Measurements from ENCODE around the gene TC2N.

Gene TC2N

GRCh38 chr14:91886961-91887360, 19.6 kb upstream of the TC2N start:
- Histone ChIP-seq H3K27ac (ENCODE audit: low read length) (no peak overlapping the region), H2AFZ (ENCODE audit: low read length) (no peak overlapping the region), H4K20me1 (ENCODE audit: insufficient read depth, low read length) (no peaks in the 10 kb centered on the region), H3K9me2 (replicated peaks; ENCODE audit: insufficient read depth, low read length) (no peaks in the 10 kb centered on the region), H3K4me2 (ENCODE audit: low read depth, low read length) (no peak overlapping the region), H3K4me1 (ENCODE audit: low read length) (no peaks in the 10 kb centered on the region), H3K9me3 (replicated peaks; ENCODE audit: insufficient read depth, low read length) (no peaks in the 10 kb centered on the region), H3K36me3 (replicated peaks; ENCODE audit: insufficient read depth, low read length) (no peaks in the 10 kb centered on the region), H3F3A (ENCODE audit: insufficient read depth, low read length) (no peaks in the 10 kb centered on the region), H3K79me2 (ENCODE audit: low read length) (no peaks in the 10 kb centered on the region), H3K4me3 (ENCODE audit: low read length) (no peak overlapping the region), H3K27me3 (replicated peaks; ENCODE audit: insufficient read depth, low read length) (no peaks in the 10 kb centered on the region), H3K9ac (ENCODE audit: low read length) (no peak overlapping the region)
- TF ChIP-seq CTCF (IDR thresholded peaks at IDR 0.05; ENCODE audit: low read length) (no peak), EZH2 (optimal IDR thresholded peaks at IDR 0.05; ENCODE audit: low read depth, low read length) (no peak), EZH2phosphoT487 (IDR thresholded peaks at IDR 0.05; ENCODE audit: low read length) (no peak)
- DNase-seq: no peak

- DNase-seq: no peak
- no peaks in the 10 kb centered on the region for H3K27me3 ChIP-seq (replicated peaks; ENCODE audit: insufficient read depth, low read length)
- H3K79me2 ChIP-seq (ENCODE audit: low read length): no peaks in the 10 kb centered on the region
- no peaks in the 10 kb centered on the region for H3K36me3 ChIP-seq (replicated peaks; ENCODE audit: insufficient read depth, low read length)
- H3K9me3 ChIP-seq (replicated peaks; ENCODE audit: insufficient read depth, low read length): no peaks in the 10 kb centered on the region
- H3K4me1 ChIP-seq (ENCODE audit: low read length): no peaks in the 10 kb centered on the region
- H3K9ac ChIP-seq (ENCODE audit: low read length): no peak overlapping the region
- no peaks in the 10 kb centered on the region for H4K20me1 ChIP-seq (ENCODE audit: insufficient read depth, low read length)
- TF ChIP-seq CTCF (IDR thresholded peaks at IDR 0.05; ENCODE audit: low read length) (no peak), EZH2 (optimal IDR thresholded peaks at IDR 0.05; ENCODE audit: low read depth, low read length) (no peak), EZH2phosphoT487 (IDR thresholded peaks at IDR 0.05; ENCODE audit: low read length) (no peak)
- H2AFZ ChIP-seq (ENCODE audit: low read length): no peak overlapping the region
- no peaks in the 10 kb centered on the region for H3F3A ChIP-seq (ENCODE audit: insufficient read depth, low read length)
- no peak overlapping the region for H3K27ac ChIP-seq (ENCODE audit: low read length)
- no peak overlapping the region for H3K4me3 ChIP-seq (ENCODE audit: low read length)
- H3K4me2 ChIP-seq (ENCODE audit: low read depth, low read length): no peak overlapping the region
- no peaks in the 10 kb centered on the region for H3K9me2 ChIP-seq (replicated peaks; ENCODE audit: insufficient read depth, low read length)
Measured at GRCh38 chr14:91885839-91886238, 18.5 kb upstream of the TC2N start.

GRCh38 chr14:91885113-91885712, 17.9 kb upstream of the TC2N start:
- Histone ChIP-seq H3K9me3 (replicated peaks; ENCODE audit: insufficient read depth, low read length) (no peaks in the 10 kb centered on the region), H3K36me3 (replicated peaks; ENCODE audit: insufficient read depth, low read length) (no peaks in the 10 kb centered on the region), H3F3A (ENCODE audit: insufficient read depth, low read length) (no peaks in the 10 kb centered on the region), H3K4me2 (ENCODE audit: low read depth, low read length) (no peak overlapping the region), H4K20me1 (ENCODE audit: insufficient read depth, low read length) (no peaks in the 10 kb centered on the region), H3K27ac (ENCODE audit: low read length) (no peak overlapping the region), H2AFZ (ENCODE audit: low read length) (no peak overlapping the region), H3K4me3 (ENCODE audit: low read length) (no peak overlapping the region), H3K4me1 (ENCODE audit: low read length) (no peaks in the 10 kb centered on the region), H3K9ac (ENCODE audit: low read length) (no peak overlapping the region), H3K27me3 (replicated peaks; ENCODE audit: insufficient read depth, low read length) (no peaks in the 10 kb centered on the region), H3K79me2 (ENCODE audit: low read length) (no peaks in the 10 kb centered on the region), H3K9me2 (replicated peaks; ENCODE audit: insufficient read depth, low read length) (no peaks in the 10 kb centered on the region)
- TF ChIP-seq EZH2 (optimal IDR thresholded peaks at IDR 0.05; ENCODE audit: low read depth, low read length): no peak
- no peak for TF ChIP-seq EZH2phosphoT487 (IDR thresholded peaks at IDR 0.05; ENCODE audit: low read length)
- no peak for TF ChIP-seq CTCF (IDR thresholded peaks at IDR 0.05; ENCODE audit: low read length)
- no peak for DNase-seq

All from MM.1S (cell line).